ENCODE results near the gene DMRT3.

The DMRT3 gene

DNA sequence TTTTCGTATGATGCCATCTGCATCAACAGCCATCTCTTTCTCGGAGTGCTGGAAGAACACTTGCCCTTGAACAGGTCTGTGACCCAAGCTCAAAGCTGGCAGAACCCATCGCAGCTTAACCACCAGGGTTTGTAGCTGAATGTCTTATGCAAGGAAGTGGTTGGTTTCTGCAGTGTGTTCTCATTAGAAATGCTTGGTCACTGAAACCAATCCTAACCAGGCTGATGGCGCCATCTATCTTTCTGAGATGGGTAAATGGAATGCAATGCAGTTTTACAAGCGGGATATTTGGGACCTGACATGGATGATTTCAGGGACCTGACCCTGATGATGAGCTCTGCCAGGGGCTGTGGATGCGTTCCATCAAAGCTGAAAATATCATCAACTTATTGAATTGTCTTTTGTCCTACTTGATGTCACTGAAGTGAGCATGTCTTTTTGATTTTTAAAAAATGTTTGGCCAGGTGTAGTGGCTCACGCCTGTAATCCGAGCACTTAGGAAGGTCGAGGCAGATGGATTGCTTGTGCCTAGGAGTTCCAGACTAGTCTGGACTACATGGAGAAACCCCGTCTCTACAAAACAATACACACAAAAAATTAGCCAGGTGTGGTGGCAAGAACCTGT lies 28.7 kb downstream of the DMRT3 start:
- DNase-seq: peak; percentile 69

DNA sequence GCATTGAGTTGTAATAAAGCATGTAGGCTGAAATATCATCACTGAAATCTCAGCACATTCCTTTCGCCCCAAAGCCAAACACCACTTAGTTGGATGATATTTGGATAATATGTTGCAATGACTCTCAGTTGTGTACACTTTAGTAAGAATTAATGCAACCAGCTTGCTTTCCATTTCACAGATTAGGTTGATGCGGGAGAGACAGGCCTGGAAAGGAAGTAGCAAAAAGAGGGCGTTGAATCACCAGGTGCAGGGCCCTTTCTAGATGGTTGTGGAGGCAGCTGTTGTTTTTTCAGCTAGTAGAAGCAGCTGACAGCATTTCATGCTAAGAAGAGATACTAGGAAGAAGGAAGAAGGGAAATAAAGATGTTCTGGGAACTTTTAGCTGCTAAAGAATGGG lies 30.9 kb downstream of the DMRT3 start:
- DNase-seq: no peak

DNA sequence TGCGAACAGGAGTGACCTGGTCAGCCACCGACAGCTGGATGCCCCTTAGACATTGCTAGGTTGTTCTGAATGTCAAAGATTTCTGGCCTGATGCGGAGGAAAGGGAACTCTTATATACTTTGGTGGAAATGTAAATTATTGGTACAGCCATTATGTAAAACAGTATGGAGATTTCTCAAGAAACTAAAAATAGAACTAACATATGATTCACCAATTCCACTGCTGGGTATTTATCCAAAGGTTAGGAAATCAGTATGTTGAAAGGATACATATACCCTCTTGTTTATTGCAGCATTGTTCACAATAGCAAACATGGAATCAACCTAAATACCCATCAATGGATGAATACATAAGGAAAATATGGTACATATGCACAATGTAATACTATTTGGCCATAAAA lies 31.8 kb downstream of the DMRT3 start:
- DNase-seq: peak; percentile 74

DNA sequence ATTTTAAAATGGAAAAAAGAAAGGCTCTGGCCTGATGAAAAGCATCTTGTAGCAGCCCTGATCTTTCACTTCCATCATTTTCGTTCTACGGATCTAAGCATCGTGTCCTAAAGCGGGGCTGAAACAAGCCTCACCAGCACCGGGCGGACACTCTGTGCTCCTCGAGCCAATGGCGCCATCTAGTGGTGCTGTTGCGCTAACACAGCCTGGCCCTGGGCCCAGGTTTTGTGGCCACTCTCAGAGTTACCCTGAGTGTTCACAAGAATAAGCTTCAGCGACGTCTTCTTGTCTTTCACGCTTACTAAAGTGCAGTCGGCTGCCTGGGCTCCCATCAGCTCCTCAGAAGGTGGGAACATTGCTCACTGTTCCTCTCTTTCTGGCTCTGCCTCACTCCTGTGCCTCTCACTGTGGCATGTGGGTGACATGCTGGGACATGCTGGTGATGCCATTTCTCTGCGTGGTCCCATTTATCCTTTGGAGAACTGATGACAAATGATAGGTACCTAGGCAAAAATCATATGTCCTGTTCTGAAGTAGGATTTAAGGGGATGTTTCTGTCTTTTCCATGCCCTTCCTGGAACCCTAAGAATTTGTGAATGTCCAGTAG lies 32.7 kb downstream of the DMRT3 start:
- DNase-seq: peak; percentile 68

- no peak for DNase-seq
Measured at GRCh38 chr9:1013021-1013420, 36.6 kb downstream of the DMRT3 start.

- no peak for DNase-seq
Measured at GRCh38 chr9:1014225-1014624, 37.8 kb downstream of the DMRT3 start.

DNA sequence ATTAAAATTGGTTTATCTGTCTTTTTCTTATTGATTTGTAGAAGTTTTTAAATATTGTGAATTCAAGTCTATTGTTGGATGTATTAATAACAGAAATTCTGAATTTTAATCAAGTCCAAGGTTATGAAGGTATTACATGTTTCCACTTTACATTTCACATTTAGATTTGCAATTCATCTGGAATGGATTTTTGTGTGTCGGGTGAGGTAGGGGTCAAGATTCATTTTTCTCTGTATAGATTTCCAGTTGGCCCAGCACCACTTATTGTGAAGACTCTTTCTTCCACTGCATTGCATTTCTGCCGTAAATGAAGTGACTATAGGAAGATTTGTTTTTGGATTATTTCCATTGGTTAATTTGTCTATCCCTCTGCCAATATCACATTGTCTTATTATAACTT lies 38.2 kb downstream of the DMRT3 start:
- no peak for DNase-seq

DNA sequence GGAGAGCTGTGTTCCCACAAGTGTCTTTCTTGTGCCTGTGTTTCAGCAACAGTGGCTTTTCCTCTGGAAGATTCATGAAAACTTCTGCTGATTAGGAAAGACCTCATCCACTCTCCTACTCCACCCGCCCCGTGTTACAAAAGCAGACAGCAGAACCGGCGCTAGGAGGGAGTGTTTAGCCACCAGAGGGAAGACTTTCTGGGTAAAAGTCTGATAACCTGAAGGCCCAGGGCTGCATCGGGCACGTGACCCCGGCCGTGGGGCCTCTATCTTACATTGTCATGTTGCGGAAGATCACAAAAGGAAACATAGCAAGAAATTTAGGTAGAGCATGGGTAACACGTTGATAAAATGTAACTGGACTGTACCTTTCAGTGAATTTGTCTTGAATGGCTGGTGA lies 41.7 kb downstream of the DMRT3 start:
- no peak for DNase-seq

- DNase-seq: no peak
Measured at GRCh38 chr9:1024112-1024511, 47.7 kb downstream of the DMRT3 start.

DNA sequence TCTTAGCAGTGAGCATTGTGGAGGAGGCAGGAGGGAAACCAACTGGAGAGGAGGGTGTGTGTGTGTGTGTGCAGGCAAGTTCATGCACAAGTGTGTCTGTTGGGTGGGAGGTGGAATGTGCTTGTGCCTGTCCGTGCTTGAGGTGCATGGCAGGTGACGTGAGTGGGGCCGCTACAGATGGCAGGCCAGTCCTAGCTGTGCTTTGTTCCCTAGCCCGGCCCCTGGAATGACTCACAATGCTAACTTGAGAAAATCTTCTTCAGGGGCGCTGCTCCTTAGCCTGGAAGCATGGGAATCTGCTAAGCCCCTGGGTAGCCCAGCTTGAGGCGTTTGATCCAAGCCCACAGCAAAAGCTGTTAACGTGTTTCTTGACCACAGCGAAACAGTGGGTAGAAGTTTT lies 48.7 kb downstream of the DMRT3 start:
- DNase-seq: no peak

DNA sequence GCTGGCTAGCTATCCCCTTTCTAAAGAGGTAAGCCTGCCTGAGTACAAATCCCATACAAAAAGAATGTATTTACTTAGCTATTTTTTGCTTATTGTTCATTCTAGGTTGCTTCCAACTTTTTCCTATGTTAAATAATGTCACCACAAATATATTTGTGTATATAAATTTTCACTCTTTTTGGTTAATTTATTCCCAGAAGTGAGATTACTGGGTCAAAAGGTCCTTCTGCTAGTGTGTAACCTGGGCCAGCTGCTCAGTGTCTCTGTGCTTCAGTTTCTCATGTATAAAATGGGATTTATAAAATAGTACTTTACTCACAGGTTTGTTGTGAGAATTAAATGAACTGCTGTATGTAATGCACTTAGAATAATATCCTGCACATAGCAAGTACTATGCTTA lies 49.8 kb downstream of the DMRT3 start:
- no peak for DNase-seq

GRCh38 chr9:1028501-1029190 lies 52.2 kb downstream of the DMRT3 start:
- DNase-seq: no peak

- no peak for DNase-seq
Measured at GRCh38 chr9:1031951-1032601, 55.6 kb downstream of the DMRT3 start.

GRCh38 chr9:1034271-1034670 lies 57.8 kb downstream of the DMRT3 start:
- no peak for DNase-seq

DNA sequence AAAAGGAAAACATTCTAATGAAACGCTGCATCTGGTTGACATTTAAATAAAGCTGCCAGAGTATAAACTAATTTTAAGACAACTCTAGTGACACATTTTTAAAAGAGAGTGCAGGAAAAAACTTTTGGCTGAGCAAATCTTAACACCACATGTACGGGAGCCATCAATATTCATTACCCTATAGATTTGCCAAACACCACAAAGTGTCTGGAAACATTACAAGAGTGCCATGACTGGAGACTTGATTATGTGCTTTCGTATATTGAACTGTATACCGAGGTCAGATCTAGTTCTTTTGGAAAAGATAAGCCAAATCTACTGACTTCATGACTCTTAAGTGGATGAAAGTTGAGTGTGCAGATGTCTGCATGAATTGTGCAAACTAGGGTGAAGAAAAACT lies 63.1 kb downstream of the DMRT3 start:
- DNase-seq: no peak

All from HCEC 1CT (cell line).